GM23338 (cell line): ENCODE measurements around the gene ATP6V1E1.

Source experiments
- EZH2 ChIP-seq: fragments of 200-600 bp; sonication (generic); IDR thresholded peaks from one replicate; pipeline ENCODE4 v1.8.0; 2017; ENCODE audit warnings: antibody characterized with exemption, mild to moderate bottlenecking, low read depth; ENCODE audit not compliant: unreplicated experiment
- EZH2phosphoT487 ChIP-seq: fragments of 200-600 bp; sonication (generic); IDR thresholded peaks from one replicate; pipeline ENCODE4 v1.8.1; 2018; ENCODE audit warnings: antibody characterized with exemption; ENCODE audit not compliant: unreplicated experiment
- POLR2AphosphoS5 ChIP-seq: IDR thresholded peaks from 2 replicates; pipeline ENCODE4 v1.6.1; 2016; ENCODE audit warnings: antibody characterized with exemption, low read depth
- TF ChIP-seq, protein P1 (sequence below): IDR thresholded peaks from one replicate; pipeline ENCODE4 v1.6.1; 2018; ENCODE audit warnings: antibody characterized with exemption; ENCODE audit not compliant: unreplicated experiment
- TF ChIP-seq, protein P2 (sequence below), 2 experiments: fragments of 200-600 bp in 1 of 2; sonication (generic) in 1 of 2; conservative IDR thresholded peaks; 2 replicates each; pipeline versions ENCODE4 v1.5.1 to v1.6.1; 2016 to 2017; ENCODE audit warnings: antibody characterized with exemption in 2 of 2, low read depth in 2 of 2, mild to moderate bottlenecking in 2 of 2, moderate library complexity in 1 of 2

DNA sequence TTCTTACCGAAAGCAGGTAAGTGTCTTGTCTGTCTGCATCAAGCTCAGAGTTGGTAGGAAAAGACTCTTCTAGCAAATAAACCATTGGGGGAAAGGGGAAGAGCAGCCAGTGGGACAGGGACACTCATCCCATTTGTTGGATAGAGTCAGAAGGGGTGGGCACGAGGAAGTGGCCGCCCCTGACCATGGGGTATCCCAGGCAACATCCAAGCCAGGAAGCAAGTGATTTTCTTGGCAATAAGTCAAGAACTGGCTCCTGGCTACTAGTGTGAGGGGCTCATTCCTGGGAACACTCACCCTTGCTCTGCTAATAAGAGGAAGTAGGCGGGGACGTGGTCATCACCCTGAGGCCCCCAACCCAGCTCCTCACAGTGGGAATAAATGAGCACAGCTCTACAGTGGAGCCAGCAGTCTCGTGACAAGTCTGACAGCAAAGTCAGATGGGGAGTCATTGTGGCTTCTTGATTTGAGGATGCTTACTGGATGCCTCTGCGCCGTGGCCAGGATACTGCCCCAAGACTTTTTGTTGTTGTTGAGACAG is 58.5 kb downstream of the ATP6V1E1 start:
- TF ChIP-seq, protein P1, sequence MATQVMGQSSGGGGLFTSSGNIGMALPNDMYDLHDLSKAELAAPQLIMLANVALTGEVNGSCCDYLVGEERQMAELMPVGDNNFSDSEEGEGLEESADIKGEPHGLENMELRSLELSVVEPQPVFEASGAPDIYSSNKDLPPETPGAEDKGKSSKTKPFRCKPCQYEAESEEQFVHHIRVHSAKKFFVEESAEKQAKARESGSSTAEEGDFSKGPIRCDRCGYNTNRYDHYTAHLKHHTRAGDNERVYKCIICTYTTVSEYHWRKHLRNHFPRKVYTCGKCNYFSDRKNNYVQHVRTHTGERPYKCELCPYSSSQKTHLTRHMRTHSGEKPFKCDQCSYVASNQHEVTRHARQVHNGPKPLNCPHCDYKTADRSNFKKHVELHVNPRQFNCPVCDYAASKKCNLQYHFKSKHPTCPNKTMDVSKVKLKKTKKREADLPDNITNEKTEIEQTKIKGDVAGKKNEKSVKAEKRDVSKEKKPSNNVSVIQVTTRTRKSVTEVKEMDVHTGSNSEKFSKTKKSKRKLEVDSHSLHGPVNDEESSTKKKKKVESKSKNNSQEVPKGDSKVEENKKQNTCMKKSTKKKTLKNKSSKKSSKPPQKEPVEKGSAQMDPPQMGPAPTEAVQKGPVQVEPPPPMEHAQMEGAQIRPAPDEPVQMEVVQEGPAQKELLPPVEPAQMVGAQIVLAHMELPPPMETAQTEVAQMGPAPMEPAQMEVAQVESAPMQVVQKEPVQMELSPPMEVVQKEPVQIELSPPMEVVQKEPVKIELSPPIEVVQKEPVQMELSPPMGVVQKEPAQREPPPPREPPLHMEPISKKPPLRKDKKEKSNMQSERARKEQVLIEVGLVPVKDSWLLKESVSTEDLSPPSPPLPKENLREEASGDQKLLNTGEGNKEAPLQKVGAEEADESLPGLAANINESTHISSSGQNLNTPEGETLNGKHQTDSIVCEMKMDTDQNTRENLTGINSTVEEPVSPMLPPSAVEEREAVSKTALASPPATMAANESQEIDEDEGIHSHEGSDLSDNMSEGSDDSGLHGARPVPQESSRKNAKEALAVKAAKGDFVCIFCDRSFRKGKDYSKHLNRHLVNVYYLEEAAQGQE, result no peak
- TF ChIP-seq, protein P2, sequence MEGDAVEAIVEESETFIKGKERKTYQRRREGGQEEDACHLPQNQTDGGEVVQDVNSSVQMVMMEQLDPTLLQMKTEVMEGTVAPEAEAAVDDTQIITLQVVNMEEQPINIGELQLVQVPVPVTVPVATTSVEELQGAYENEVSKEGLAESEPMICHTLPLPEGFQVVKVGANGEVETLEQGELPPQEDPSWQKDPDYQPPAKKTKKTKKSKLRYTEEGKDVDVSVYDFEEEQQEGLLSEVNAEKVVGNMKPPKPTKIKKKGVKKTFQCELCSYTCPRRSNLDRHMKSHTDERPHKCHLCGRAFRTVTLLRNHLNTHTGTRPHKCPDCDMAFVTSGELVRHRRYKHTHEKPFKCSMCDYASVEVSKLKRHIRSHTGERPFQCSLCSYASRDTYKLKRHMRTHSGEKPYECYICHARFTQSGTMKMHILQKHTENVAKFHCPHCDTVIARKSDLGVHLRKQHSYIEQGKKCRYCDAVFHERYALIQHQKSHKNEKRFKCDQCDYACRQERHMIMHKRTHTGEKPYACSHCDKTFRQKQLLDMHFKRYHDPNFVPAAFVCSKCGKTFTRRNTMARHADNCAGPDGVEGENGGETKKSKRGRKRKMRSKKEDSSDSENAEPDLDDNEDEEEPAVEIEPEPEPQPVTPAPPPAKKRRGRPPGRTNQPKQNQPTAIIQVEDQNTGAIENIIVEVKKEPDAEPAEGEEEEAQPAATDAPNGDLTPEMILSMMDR (conservative IDR thresholded peaks at IDR 0.05; ENCODE audit: low read depth in 2 of 2), result no peak
- no peak for TF ChIP-seq POLR2AphosphoS5
- TF ChIP-seq EZH2phosphoT487, result no peak
- no peak for TF ChIP-seq EZH2
